ENCODE data around the gene FBXO44.

- TF ChIP-seq TAF1 (IDR thresholded peaks at IDR 0.05; ENCODE audit: low read depth) (no peak), MAX (IDR thresholded peaks at IDR 0.05) (no peak), REST (IDR thresholded peaks at IDR 0.05; ENCODE audit: low read depth) (no peak)
These were observed 50.9 kb downstream of the FBXO44 start for GRCh38 chr1:11705596-11705995.
